Breast epithelium (tissue), 3 donors: Measurements from ENCODE around the gene ITGB7.

Experiments used
- CTCF ChIP-seq, 3 donors: fragments of 450-650 bp; IDR thresholded peaks; one replicate each; pipeline ENCODE4 v1.5.1; 2016 to 2017; ENCODE audit warnings: antibody characterized with exemption in 3 of 3, mild to moderate bottlenecking in 3 of 3, moderate library complexity in 3 of 3
- POLR2A ChIP-seq: fragments of 450-650 bp; IDR thresholded peaks from one replicate; pipeline ENCODE4 v1.6.1; 2016; ENCODE audit warnings: antibody characterized with exemption, mild to moderate bottlenecking, moderate library complexity
- POLR2AphosphoS5 ChIP-seq, 3 donors: sonication (generic); formaldehyde crosslinking; IDR thresholded peaks; one replicate each; pipeline ENCODE4 v1.6.1; 2017; ENCODE audit warnings: antibody characterized with exemption in 3 of 3

GRCh38 chr12:53205747-53206419 lies 1.2 kb downstream of the ITGB7 start:
- TF ChIP-seq POLR2AphosphoS5 (IDR thresholded peaks at IDR 0.05) (no peak), CTCF (IDR thresholded peaks at IDR 0.05) (no peak), POLR2A (no peak)
